ENCODE measurements around the gene SPHK2. TPM values are rescaled to one million over a fixed set of nuclear protein-coding genes. Genes with fewer than 3 reads are reported as not detected.
A peak's percentile ranks its signal among the peaks of the same experiment; 100 is the strongest.

The SPHK2 gene
- polyA plus RNA-seq, 3 donors: 8.5 to 9.4 (median 9.1) TPM

GRCh38 chr19:48676487-48676886 lies 57.2 kb downstream of the SPHK2 start:
- no peak overlapping the region for H3K9ac ChIP-seq (ENCODE audit: insufficient read depth, low read length, poor library complexity, severe bottlenecking)
- H3K27me3 ChIP-seq (ENCODE audit: control insufficient read depth in 2 of 2, insufficient read depth in 2 of 2, low read length in 2 of 2): no peaks in the 10 kb centered on the region
- no peaks in the 10 kb centered on the region for H3K79me2 ChIP-seq (ENCODE audit: insufficient read depth, low read length)
- H3K27me3 Mint-ChIP-seq (ENCODE audit: low read depth in 3 of 3): peaks cover 3 to 5% (median 5%) of the 10 kb centered on the region in 3 donors
- no peak for DNase-seq
- H3K9me3 Mint-ChIP-seq: no peaks in the 10 kb centered on the region
- no peaks in the 10 kb centered on the region for H3K9me3 ChIP-seq (replicated peaks in 1 of 2; ENCODE audit: control insufficient read depth in 1 of 2, insufficient read depth in 1 of 2, low read length in 2 of 2)
- H3K4me2 ChIP-seq (replicated peaks; ENCODE audit: extremely low read depth, low read length, poor library complexity, severe bottlenecking): no peak overlapping the region
- 92% methylated on average over 17 of the region's 17 CpGs for WGBS (ENCODE audit: insufficient coverage)
- intact Hi-C loops (cut with micrococcal nuclease): loop anchor here in 1 of 2 donors (5.0 kb wide), 1 partner anchor 34 kb away; no protein-coding TSS in a partner anchor
- H3K36me3 Mint-ChIP-seq: no peaks in the 10 kb centered on the region
- H3K27ac ChIP-seq (ENCODE audit: low read depth in 1 of 2, low read length in 2 of 2): no peak overlapping the region
- no peak overlapping the region for H2AFZ ChIP-seq (ENCODE audit: insufficient read depth, low read depth, low read length, poor library complexity, severe bottlenecking)
- TF ChIP-seq CTCF (IDR thresholded peaks at IDR 0.05): no peak
- H3K4me1 Mint-ChIP-seq: peaks cover 8% of the 10 kb centered on the region
- no peaks in the 10 kb centered on the region for H4K20me1 ChIP-seq (ENCODE audit: insufficient read depth, low read length)
- H3K4me1 ChIP-seq (ENCODE audit: control insufficient read depth in 1 of 2, insufficient read depth in 2 of 2, low read length in 2 of 2): peaks cover 0 to 7% of the 10 kb centered on the region in 2 donors
- H3K36me3 ChIP-seq (replicated peaks in 1 of 2; ENCODE audit: control insufficient read depth in 1 of 2, insufficient read depth in 2 of 2, low read length in 2 of 2): no peaks in the 10 kb centered on the region
- H3K4me3 Mint-ChIP-seq: no peak overlapping the region
- H3K27ac Mint-ChIP-seq: no peak overlapping the region
- no peak overlapping the region for H3K4me3 ChIP-seq (replicated peaks in 1 of 3; ENCODE audit: low read depth in 2 of 3, low read length in 3 of 3)

GRCh38 chr19:48676887-48677286 lies 57.6 kb downstream of the SPHK2 start:
- Mint-ChIP-seq H3K4me1 (peaks cover 8% of the 10 kb centered on the region), H3K27me3 (ENCODE audit: low read depth in 3 of 3) (peaks cover 4 to 8% (median 5%) of the 10 kb centered on the region in 3 donors), H3K9me3 (no peaks in the 10 kb centered on the region), H3K36me3 (no peaks in the 10 kb centered on the region), H3K27ac (peak overlapping the region in 1 of 7 donors; percentile 49), H3K4me3 (no peak overlapping the region)
- no peak for TF ChIP-seq CTCF (IDR thresholded peaks at IDR 0.05)
- Histone ChIP-seq H2AFZ (ENCODE audit: insufficient read depth, low read depth, low read length, poor library complexity, severe bottlenecking) (no peak overlapping the region), H3K36me3 (replicated peaks in 1 of 2; ENCODE audit: control insufficient read depth in 1 of 2, insufficient read depth in 2 of 2, low read length in 2 of 2) (no peaks in the 10 kb centered on the region), H3K4me1 (ENCODE audit: control insufficient read depth in 1 of 2, insufficient read depth in 2 of 2, low read length in 2 of 2) (peaks cover 0 to 7% of the 10 kb centered on the region in 2 donors), H3K79me2 (ENCODE audit: insufficient read depth, low read length) (no peaks in the 10 kb centered on the region), H3K4me3 (replicated peaks in 1 of 3; ENCODE audit: low read depth in 2 of 3, low read length in 3 of 3) (no peak overlapping the region), H3K27me3 (ENCODE audit: control insufficient read depth in 2 of 2, insufficient read depth in 2 of 2, low read length in 2 of 2) (no peaks in the 10 kb centered on the region), H3K9me3 (replicated peaks in 1 of 2; ENCODE audit: control insufficient read depth in 1 of 2, insufficient read depth in 1 of 2, low read length in 2 of 2) (no peaks in the 10 kb centered on the region), H3K4me2 (replicated peaks; ENCODE audit: extremely low read depth, low read length, poor library complexity, severe bottlenecking) (no peak overlapping the region), H4K20me1 (ENCODE audit: insufficient read depth, low read length) (no peaks in the 10 kb centered on the region), H3K27ac (ENCODE audit: low read depth in 1 of 2, low read length in 2 of 2) (no peak overlapping the region), H3K9ac (ENCODE audit: insufficient read depth, low read length, poor library complexity, severe bottlenecking) (no peak overlapping the region)
- 93% methylated on average over 13 of the region's 13 CpGs for WGBS (ENCODE audit: insufficient coverage)
- no peak for DNase-seq
- intact Hi-C loops (cut with micrococcal nuclease): loop anchor here in 1 of 2 donors (5.0 kb wide), 1 partner anchor 35 kb away; no protein-coding TSS in a partner anchor
